CD4-positive, alpha-beta T cell treated with Interleukin-10 for 1 hour (primary cell): ENCODE measurements around the gene RASGRF1.
"Not testable (repeated sequence)": the region's sequence is repeated elsewhere in the genome, so short reads cannot be mapped to it uniquely, and the experiment has no call there.

ENCODE experiments used
- DNase-seq: peaks from one replicate; pipeline ENCODE4 v3.0.0-alpha.2; 2020

Gene RASGRF1

GRCh38 chr15:79090487-79091203 lies at the start of gene RASGRF1:
RASGRF1 (minus strand) TSS chr15:79090780; CDS start chr15:79090498, 282 bp downstream.
- no peak for DNase-seq

GRCh38 chr15:79136434-79137046 lies 46.0 kb upstream of the RASGRF1 start:
- no peak for DNase-seq

GRCh38 chr15:79133309-79133708 lies 42.7 kb upstream of the RASGRF1 start:
- DNase-seq, result no peak

GRCh38 chr15:79132770-79133169 lies 42.2 kb upstream of the RASGRF1 start:
- no peak for DNase-seq

GRCh38 chr15:79132361-79132760 lies 41.8 kb upstream of the RASGRF1 start:
- DNase-seq, result no peak

GRCh38 chr15:79130535-79131130 lies 40.1 kb upstream of the RASGRF1 start:
- DNase-seq, result no peak

GRCh38 chr15:79129235-79129634 lies 38.7 kb upstream of the RASGRF1 start:
- DNase-seq, result no peak

GRCh38 chr15:79128556-79128955 lies 38.0 kb upstream of the RASGRF1 start:
- no peak for DNase-seq

- DNase-seq, result no peak
Measured at GRCh38 chr15:79124388-79124787, 33.8 kb upstream of the RASGRF1 start.

- no peak for DNase-seq
Measured at GRCh38 chr15:79122991-79123390, 32.4 kb upstream of the RASGRF1 start.

- DNase-seq, result no peak
Measured at GRCh38 chr15:79122391-79122790, 31.8 kb upstream of the RASGRF1 start.

GRCh38 chr15:79121571-79121970 lies 31.0 kb upstream of the RASGRF1 start:
- no peak for DNase-seq

- no peak for DNase-seq
Measured at GRCh38 chr15:79117442-79118204, 27.0 kb upstream of the RASGRF1 start.

GRCh38 chr15:79116771-79117170 lies 26.2 kb upstream of the RASGRF1 start:
- no peak for DNase-seq

- no peak for DNase-seq
Measured at GRCh38 chr15:79115986-79116665, 25.5 kb upstream of the RASGRF1 start.

- no peak for DNase-seq
Measured at GRCh38 chr15:79113831-79114230, 23.3 kb upstream of the RASGRF1 start.

- not testable (repeated sequence) for DNase-seq
Measured at GRCh38 chr15:79111404-79111803, 20.8 kb upstream of the RASGRF1 start.

GRCh38 chr15:79105141-79105540 lies 14.6 kb upstream of the RASGRF1 start:
- no peak for DNase-seq

GRCh38 chr15:79102595-79102994 lies 12.0 kb upstream of the RASGRF1 start:
- no peak for DNase-seq

- DNase-seq, result no peak
Measured at GRCh38 chr15:79101866-79102581, 11.4 kb upstream of the RASGRF1 start.

GRCh38 chr15:79099692-79100091 lies 9.1 kb upstream of the RASGRF1 start:
- DNase-seq, result no peak

GRCh38 chr15:79094611-79095021 lies 4.0 kb upstream of the RASGRF1 start:
- DNase-seq, result no peak
